ENCODE measurements around the gene VWC2L.

VWC2L gene

GRCh38 chr2:214543386-214543955, 132.6 kb downstream of the VWC2L start:
- no peak for DNase-seq

DNA sequence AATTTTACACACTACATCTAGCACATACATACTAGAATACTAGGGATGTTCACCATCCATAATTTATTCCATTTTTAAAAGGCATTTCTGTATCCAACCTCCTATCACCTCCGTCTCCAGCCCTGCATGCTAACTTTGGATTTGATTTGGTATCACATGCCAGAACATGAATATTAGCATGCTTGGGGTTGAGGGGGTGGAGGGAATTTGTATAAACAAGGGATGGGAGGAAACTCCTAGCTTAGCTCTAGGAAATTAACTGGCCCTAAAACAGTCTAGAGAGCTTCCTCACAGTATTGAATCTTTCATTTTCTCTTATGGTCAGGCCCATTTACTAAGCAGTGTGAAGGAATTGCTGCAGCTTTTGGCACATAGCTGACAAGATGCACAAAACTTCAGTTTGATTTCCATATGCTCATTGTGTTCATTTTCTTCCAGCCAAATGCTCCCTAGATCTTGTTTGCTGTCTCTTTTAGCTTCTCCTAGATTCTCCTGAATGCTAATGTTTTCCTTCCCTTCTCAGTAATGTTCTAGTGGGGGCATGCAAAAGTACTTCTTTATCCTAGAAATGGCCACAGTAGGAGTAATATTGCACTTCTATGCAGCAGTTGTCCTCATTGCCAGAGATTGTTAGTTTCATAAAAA, 135.2 kb downstream of the VWC2L start:
- no peak for DNase-seq

DNA sequence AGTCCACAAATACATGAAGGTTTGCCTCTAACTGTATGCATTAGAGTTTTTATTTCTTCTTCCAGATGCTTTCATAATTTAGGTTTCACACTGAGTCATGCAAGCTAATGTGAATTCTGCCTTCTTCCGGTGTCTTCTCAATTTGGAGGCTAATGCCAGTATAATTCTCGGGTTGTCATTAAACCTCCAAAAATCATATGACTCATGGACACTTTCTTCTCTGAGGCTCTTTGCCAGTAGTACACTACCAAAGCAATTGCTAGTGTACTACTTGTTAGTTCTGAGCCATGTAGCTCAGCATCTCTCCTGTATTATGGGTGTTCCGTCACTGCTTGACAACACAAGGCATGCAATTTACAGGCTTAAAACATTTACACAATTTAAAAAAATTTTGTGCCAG, 137.1 kb downstream of the VWC2L start:
- no peak for DNase-seq

- DNase-seq, result no peak
Observed at GRCh38 chr2:214549946-214550345, 139.1 kb downstream of the VWC2L start.

- DNase-seq, result no peak
Observed at GRCh38 chr2:214550786-214551185, 139.9 kb downstream of the VWC2L start.

- DNase-seq, result no peak
Observed at GRCh38 chr2:214557884-214558283, 147.0 kb downstream of the VWC2L start.

DNA sequence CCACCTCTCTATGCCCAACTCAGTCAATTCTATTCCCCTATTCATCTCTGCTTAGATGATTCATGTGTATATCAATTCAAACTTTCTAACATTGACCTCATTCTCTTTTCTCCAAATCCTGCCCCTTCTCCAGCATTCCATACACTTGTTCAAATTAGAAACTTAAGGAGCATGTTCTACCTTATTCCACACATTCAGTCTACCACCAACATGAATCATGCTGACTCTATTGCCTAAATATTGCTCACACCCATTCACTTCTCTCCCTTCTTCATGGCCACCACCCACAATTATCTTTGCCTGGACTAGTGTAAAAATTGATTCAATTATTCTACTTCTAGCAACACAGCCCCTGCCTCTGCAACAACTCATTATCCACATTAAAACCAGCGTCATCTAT, 147.5 kb downstream of the VWC2L start:
- no peak for DNase-seq

GRCh38 chr2:214560176-214560575, 149.3 kb downstream of the VWC2L start:
- DNase-seq, result no peak

- no peak for DNase-seq
Observed at GRCh38 chr2:214560618-214561190, 149.8 kb downstream of the VWC2L start.

GRCh38 chr2:214565246-214565645, 154.4 kb downstream of the VWC2L start:
- no peak for DNase-seq

DNA sequence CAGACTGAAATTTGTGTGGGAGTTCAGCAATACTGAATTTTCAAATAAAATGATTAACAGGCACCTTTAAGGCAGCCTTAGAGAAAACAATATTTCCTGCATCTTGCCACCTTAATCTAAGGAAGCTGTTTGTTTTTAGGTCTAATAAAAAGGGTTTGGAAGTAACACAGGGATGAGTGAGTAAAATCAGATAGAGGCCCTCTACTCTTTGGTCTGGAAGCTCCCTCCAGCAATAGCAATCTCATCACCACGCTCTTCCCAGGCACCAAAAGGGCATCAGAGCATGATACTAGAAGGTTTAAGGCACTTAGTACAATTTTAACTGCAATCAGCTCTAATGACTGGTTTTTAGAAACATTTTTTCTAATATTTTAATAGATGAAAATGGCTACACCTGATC, 155.6 kb downstream of the VWC2L start:
- no peak for DNase-seq

GRCh38 chr2:214569419-214570035, 158.7 kb downstream of the VWC2L start:
- no peak for DNase-seq

- DNase-seq, result no peak
Observed at GRCh38 chr2:214574084-214574781, 163.4 kb downstream of the VWC2L start.

DNA sequence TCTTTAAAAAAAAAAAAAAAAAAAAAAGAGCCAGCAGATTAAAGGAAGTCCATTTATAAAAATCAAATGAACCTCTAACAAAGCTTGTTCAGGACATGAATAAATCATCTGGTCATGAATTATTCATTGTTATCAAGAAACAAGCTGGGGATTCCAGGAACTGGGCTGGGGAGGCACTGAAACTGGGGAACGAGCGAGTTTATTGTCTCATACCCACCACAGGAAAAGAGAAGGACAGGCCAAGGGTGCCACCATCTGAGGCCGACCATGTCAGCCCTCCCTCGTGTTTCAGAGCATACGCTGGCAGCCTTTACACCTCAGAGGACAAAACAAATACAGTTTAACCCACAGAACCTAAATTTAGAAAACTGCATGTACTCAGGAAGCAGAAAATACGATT, 164.2 kb downstream of the VWC2L start:
- no peak for DNase-seq

DNA sequence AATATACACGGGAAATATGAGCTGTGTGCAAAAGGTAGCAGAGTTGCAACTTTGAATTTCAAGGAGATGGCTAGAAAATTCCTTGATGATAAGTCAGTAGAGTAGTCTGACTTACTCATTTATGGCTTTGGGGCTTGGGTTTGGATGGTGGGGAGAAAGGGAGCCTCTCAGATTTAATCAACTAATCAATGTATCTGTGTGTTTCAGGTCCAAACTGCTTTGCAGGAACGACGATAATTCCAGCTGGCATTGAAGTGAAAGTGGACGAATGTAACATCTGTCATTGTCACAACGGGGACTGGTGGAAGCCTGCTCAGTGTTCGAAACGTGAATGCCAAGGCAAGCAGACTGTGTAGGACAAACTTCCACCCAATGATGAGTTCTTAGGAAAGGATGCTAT, 164.6 kb downstream of the VWC2L start:
- DNase-seq, result no peak

DNA sequence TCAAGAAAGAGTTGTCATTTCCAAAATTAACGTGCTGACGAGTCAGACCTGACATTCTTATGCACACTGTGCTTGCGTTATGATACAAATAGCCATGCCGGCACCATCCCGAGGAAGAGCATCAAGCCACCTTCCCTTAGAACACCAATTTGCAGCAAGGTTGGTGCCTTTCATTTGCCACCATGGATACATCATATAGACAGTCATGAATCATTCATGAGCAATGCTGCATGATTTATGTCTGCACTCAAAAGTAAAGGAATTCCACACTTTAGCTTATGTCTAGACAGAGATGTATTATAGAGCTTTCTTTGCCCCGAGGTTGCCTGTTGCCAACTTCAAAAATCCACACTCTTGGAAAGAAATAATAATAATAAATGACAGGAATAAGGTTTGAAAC, 166.9 kb downstream of the VWC2L start:
- DNase-seq, result no peak

DNA sequence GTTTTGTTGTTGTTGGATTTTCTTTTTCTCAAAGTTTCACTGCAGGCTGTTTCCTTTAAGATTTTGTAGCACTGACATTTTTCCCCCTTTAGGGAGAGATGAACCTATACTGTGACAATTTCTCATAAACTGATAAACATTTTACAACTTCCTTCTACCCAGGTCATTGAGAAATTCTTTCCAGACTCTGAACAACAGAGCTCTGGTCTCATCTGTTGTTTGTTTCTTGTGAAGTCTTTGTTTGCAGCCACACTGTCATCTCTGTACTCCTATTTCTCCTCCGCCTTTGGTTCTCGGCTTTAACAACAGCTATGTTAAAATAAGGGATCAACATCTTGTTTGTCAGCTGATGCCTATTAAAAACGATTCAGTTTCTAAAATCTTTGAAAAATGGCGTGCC, 167.6 kb downstream of the VWC2L start:
- DNase-seq, result no peak

GRCh38 chr2:214579035-214579434, 168.2 kb downstream of the VWC2L start:
- DNase-seq, result no peak

DNA sequence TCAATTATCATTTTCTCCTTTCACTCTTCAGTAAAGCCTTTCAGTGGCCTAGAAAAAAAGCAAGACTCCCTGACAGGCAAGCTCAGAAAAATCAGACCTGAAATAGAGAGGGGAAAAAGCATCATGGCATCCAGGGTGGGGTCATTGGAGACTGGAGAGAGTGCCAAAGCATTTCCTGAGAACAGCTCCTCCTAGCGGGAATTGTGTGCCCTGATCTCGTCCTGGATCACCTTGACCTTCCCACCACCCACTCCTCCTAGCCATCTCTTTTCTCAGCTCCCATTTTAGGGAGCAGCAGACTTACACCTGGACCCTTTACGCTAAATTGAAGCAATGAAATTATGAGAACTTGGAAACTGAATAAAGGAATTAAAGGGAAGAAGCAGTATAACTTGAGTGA, 176.6 kb downstream of the VWC2L start:
- no peak for DNase-seq

GRCh38 chr2:214591366-214591765, 180.5 kb downstream of the VWC2L start:
- DNase-seq, result no peak

GRCh38 chr2:214592011-214592410, 181.2 kb downstream of the VWC2L start:
- DNase-seq, result no peak

GRCh38 chr2:214593727-214594126, 182.9 kb downstream of the VWC2L start:
- DNase-seq, result no peak

DNA sequence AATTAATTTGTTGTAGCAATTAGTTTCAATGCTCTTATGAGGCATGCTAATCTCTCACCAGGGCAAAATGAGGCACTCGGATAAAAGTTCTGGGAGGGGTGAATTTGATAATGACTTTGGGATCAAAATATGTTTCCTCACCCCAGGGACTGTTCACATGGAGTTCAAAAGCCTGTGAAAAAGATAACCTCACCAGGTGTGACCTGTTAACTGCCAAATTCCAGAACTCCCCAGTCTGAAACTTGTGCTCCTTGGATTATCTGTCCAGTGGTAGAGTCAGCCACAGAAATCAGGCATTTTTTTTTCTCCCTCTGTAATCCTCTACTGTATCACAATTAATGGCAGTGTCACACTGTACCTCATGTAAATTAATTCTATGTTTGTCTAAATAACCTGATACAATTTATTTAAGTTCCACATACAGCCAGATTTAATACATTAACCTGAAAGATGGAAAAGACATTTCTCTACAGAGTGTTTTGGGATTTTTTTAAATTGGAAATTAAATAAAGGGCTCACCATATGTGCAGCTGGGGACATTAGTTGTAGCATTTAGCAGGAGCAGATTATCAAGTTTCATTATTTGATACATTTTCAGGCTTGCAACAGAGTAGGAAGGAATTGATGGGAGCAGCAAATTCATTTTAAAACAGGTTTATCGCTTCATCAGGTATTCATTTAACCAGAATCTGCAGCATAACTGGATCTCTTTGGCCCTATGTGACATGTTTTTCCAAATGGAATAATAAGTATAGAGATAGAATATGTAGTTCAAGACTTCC, 191.2 kb downstream of the VWC2L start:
- DNase-seq, result no peak

All from NCI-H748 treated with DMSO at 0.1 percent for 48 hours (cell line).